Measurements from ENCODE around the gene ADD1.

ADD1 gene

DNA sequence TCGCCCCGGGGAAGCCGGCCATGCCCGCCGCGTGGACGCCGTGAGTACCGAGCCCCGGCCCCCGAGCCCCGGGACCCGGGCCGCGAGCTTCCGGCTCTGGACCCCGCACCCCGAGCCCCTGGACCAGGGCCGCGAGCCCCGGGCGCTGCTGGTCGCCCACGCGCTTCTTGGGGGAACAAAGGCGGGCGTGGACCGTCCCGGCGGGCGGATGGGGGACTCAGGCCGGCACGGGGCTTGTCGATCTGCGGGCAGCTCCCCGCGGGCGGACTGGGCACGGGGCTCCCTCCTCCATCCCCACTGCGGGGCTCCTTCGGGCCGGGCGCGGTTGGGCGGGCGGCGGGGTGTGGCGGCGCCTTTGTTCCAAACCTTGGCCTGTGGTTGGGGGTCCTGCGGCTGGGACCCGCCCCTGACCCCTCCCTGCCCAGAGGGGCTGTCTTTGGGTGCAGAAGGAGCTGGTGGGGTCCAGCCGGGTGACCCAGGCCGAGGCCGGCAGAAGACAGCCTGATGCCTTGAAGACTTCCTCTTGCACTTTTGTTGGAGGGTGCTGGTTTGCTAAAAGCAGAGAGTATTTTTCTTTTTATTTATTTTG lies 25.2 kb upstream of the ADD1 start:
- DNase-seq (ENCODE audit: low read depth) = no peak
- peak overlapping the region; percentile 34 for H3K4me3 ChIP-seq (ENCODE audit: control insufficient read depth, low read depth, low read length)
- TF ChIP-seq, protein P1, sequence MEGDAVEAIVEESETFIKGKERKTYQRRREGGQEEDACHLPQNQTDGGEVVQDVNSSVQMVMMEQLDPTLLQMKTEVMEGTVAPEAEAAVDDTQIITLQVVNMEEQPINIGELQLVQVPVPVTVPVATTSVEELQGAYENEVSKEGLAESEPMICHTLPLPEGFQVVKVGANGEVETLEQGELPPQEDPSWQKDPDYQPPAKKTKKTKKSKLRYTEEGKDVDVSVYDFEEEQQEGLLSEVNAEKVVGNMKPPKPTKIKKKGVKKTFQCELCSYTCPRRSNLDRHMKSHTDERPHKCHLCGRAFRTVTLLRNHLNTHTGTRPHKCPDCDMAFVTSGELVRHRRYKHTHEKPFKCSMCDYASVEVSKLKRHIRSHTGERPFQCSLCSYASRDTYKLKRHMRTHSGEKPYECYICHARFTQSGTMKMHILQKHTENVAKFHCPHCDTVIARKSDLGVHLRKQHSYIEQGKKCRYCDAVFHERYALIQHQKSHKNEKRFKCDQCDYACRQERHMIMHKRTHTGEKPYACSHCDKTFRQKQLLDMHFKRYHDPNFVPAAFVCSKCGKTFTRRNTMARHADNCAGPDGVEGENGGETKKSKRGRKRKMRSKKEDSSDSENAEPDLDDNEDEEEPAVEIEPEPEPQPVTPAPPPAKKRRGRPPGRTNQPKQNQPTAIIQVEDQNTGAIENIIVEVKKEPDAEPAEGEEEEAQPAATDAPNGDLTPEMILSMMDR (conservative IDR thresholded peaks at IDR 0.05; ENCODE audit: control insufficient read depth, insufficient read depth, low read depth, low read length) = no peak

DNA sequence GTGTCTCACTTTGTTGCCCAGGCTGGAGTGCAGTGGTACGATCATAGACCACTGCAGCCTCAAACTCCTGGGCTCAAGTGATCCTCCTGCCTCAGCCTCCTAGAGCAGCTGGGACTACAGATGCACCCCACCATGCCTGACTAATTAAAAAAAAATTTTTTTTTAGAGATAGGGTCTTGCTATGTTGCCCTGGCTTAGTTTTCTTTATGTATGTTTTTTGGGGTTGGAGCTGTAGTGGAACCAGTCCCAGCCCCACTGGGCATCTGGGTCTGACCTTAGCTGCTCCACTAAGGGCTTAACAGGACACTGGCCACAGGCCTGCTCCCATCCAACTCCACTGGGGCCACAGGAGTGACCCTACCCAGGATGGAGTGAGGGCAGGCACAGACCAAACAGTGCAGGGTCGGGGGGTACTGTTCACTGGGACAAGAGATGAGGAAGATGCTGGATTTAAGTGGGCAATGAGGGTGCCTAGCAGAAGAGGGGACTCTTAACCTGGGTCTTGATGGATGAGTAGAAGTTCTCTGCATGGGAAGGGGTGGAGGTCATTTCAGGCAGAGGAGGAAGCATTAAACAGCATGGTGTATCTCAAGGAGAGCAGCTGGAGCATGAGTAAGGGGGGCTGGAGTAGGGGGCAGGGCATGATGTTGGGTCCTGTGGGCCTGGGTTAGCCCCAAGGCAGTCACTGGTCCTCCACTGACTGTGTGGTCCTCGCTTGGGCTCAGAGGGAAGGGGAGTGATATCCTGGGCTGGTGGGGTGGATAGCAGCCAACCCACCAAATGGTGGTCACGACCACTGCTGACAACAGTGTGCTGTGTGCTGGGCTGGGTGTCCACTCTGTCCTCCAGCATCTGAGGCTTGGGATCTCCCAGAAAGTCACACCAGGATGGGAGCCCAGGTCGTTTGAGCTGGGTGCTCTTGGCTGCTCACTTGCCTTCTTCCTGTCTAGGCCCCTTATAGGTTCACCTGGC lies 24.1 kb upstream of the ADD1 start:
- TF ChIP-seq, protein P1 (conservative IDR thresholded peaks at IDR 0.05; ENCODE audit: control insufficient read depth, insufficient read depth, low read depth, low read length) = no peak
- no peak overlapping the region for H3K4me3 ChIP-seq (ENCODE audit: control insufficient read depth, low read depth, low read length)
- DNase-seq (ENCODE audit: low read depth) = no peak

DNA sequence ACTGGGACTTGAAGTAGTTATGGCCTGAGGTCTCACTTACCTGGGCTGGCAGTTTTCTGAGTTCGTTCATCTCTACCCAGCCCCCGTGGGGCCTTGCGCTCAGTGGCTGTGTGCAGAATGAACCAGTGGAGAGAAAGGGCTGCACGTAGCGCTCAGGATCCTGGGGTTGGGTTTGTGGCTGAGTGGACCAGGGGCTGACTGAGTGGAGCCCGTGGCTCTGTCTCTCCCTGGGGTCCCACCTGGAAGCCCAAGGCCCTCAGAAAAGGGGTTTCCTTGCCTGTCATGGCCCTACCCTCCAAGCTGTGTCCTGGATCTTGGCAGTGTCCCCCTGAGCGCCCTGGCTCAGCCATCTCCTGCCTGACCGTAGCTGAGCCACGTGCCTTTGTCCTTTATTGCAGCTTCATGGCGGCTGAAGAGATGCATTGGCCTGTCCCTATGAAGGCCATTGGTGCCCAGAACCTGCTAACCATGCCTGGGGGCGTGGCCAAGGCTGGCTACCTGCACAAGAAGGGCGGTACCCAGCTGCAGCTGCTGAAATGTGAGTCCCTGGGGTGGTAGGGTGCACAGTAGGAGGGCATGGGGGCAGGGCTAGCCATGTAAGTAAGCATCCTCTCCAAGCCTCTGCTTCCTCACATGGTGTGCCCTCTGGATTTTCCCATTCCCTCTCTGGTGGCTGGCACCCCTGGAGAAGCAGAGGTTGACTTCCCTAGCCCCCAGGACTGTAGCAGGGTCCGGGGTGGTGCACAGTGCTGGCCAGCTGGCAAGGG lies 23.2 kb upstream of the ADD1 start:
- H3K4me3 ChIP-seq (ENCODE audit: control insufficient read depth, low read depth, low read length) = no peak overlapping the region
- no peak for DNase-seq (ENCODE audit: low read depth)
- TF ChIP-seq, protein P1 (conservative IDR thresholded peaks at IDR 0.05; ENCODE audit: control insufficient read depth, insufficient read depth, low read depth, low read length) = no peak

DNA sequence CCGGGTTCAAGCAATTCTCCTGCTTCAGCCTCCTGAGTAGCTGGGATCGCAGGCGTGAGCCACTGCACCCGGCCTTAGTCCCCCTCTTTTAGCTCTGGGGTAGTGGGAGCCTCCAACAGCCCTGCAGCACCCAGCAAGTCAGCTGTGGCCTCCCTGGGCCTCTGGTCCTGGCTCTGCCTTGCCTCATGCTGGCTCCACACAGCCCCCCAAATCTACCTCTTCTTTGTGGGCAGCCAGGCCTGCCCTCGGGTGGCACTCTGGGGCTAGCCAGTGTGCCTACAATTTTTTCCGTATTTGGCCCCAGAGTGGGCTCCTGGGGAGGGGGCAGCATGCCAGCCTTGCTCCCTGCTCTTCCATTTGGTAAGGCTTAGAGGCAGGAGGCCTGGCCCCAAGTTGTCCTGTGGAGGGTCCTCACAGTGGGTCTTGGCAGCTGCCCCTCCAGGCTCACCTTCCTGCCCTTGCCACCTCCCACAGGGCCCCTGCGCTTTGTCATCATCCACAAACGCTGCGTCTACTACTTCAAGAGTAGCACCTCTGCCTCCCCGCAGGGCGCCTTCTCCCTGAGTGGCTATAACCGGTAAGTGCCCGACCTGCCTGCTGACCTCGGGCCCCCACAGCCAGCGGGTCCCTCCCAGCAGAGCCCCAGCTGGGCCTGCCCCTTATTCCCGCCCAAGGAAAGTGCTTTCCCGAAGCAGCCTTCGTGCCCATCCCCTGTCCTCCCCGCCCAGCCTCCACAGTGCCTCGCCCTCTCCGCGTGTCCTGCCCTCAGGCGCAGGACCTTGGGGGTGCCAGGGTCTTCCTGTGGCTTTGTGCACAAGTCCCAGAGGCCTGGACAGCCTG lies 21.0 kb upstream of the ADD1 start:
- no peak for DNase-seq (ENCODE audit: low read depth)
- TF ChIP-seq, protein P1 (conservative IDR thresholded peaks at IDR 0.05; ENCODE audit: control insufficient read depth, insufficient read depth, low read depth, low read length) = no peak
- no peak overlapping the region for H3K4me3 ChIP-seq (ENCODE audit: control insufficient read depth, low read depth, low read length)

DNA sequence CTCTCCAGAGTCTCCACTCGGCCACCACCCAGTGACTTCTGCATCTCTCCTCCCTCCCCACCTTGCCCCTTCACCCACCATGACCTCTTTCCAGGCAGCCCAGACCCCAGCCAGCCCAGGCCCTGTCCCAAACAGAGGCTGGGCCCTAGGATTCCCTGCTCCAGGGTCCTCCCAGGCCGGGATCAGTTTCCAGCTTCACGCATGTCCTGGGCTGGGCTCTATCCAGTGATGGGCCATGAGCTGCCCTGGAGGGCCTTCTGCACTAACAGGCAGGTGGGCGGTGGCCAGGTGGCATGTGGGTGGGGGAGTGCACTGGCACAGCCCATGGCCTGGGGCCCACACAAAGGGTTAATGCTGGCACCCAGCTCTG lies 20.4 kb upstream of the ADD1 start:
- TF ChIP-seq, protein P1 (conservative IDR thresholded peaks at IDR 0.05; ENCODE audit: control insufficient read depth, insufficient read depth, low read depth, low read length) = no peak
- no peak overlapping the region for H3K4me3 ChIP-seq (ENCODE audit: control insufficient read depth, low read depth, low read length)

More for the DNA sequence above, 20.4 kb upstream of the ADD1 start:
- no peak for DNase-seq (ENCODE audit: low read depth)

Data from fibroblast of mammary gland (primary cell).